ENCODE results near the gene ATG12. TPM values are rescaled to one million over a fixed set of nuclear protein-coding genes. Genes with fewer than 3 reads are reported as not detected.

ATG12 gene
- total and polyA plus RNA-seq, 2 of the 13 experiments (the other 11 are each of a cell fraction or from before 2014, with no cell fraction given), result 46.4 to 58.1 TPM

GRCh38 chr5:115815693-115816225 is 25.6 kb downstream of the ATG12 start (continued):
- peak; percentile 25; the same call in 1 of the 2 replicates for TF ChIP-seq GABPB1 (CRISPR knock-in tag; IDR thresholded peaks at IDR 0.05)
- no peak for TF ChIP-seq FOXC1 (CRISPR knock-in tag; IDR thresholded peaks at IDR 0.05; ENCODE audit: borderline replicate concordance)
- TF ChIP-seq SETDB1 (CRISPR knock-in tag; IDR thresholded peaks at IDR 0.05; ENCODE audit: borderline replicate concordance), result no peak
- no peak for TF ChIP-seq ZNF850 (CRISPR knock-in tag; conservative IDR thresholded peaks at IDR 0.05)
- TF ChIP-seq ARNTL (CRISPR knock-in tag; IDR thresholded peaks at IDR 0.05), result no peak
- TF ChIP-seq ZNF879 (CRISPR knock-in tag; IDR thresholded peaks at IDR 0.05), result no peak
- no peak for TF ChIP-seq ZNF496 (CRISPR knock-in tag; IDR thresholded peaks at IDR 0.05; ENCODE audit: insufficient replicate concordance)
- TF ChIP-seq SMARCE1 (IDR thresholded peaks at IDR 0.05; ENCODE audit: borderline replicate concordance), result no peak
- TF ChIP-seq FOXP1 (IDR thresholded peaks at IDR 0.05), result no peak
- no peak for TF ChIP-seq FOXP1 (CRISPR knock-in tag; IDR thresholded peaks at IDR 0.05)
- no peak for TF ChIP-seq ZNF639 (CRISPR knock-in tag; conservative IDR thresholded peaks at IDR 0.05)
- no peak for TF ChIP-seq ZNF776 (CRISPR knock-in tag; IDR thresholded peaks at IDR 0.05)
- TF ChIP-seq ZFY (CRISPR knock-in tag; IDR thresholded peaks at IDR 0.05), result 0 out of 2 replicates have a peak, but pooled peaks have one; percentile 22
- TF ChIP-seq ASH2L (IDR thresholded peaks at IDR 0.05; ENCODE audit: insufficient read length, low read depth, low read length), result peak; percentile 35
- 0 out of 2 replicates have a peak, but pooled peaks have one; percentile 19 for TF ChIP-seq NFE2L1 (CRISPR knock-in tag; IDR thresholded peaks at IDR 0.05; ENCODE audit: borderline replicate concordance)
- TF ChIP-seq CREB3 (CRISPR knock-in tag; IDR thresholded peaks at IDR 0.05), result no peak
- no peak for TF ChIP-seq ZNF644 (CRISPR knock-in tag; IDR thresholded peaks at IDR 0.05; ENCODE audit: low read depth)
- TF ChIP-seq ZSCAN20 (CRISPR knock-in tag; IDR thresholded peaks at IDR 0.05; ENCODE audit: borderline replicate concordance), result peak; percentile 66; the same call in 1 of the 2 replicates
- peak; percentile 23 for TF ChIP-seq ZNF407 (CRISPR knock-in tag; IDR thresholded peaks at IDR 0.05; ENCODE audit: not compliant biosample characterization)
- TF ChIP-seq KMT2B (CRISPR knock-in tag; IDR thresholded peaks at IDR 0.05), result no peak

Measured in HepG2 (cell line).